CD4-positive, alpha-beta memory T cell (primary cell): ENCODE data around the gene VRK3. TPM values are rescaled to one million over a fixed set of nuclear protein-coding genes. Genes with fewer than 3 reads are reported as not detected.

Source experiments
- CTCF ChIA-PET: fragments of 350-600 bp; sonication (Branson Sonifier 250); formaldehyde crosslinking; loops from one replicate; lab custom pipeline; 2021; ENCODE audit warnings: inconsistent platforms; ENCODE audit not compliant: partially characterized antibody; lab: Charles Lee
- POLR2A ChIA-PET: fragments of 350-600 bp; sonication (Branson Sonifier 250); formaldehyde crosslinking; loops from one replicate; lab custom pipeline; 2021; ENCODE audit not compliant: partially characterized antibody; lab: Charles Lee
- DNase-seq, 5 donors: peaks; one replicate each; pipeline versions ENCODE4 v3.0.0 to v3.0.0-alpha.2; 2020 to 2022; ENCODE audit warnings: mixed read lengths in 1 of 5
- H3K27ac ChIP-seq: one replicate; pipeline ENCODE4 v1.7.0; 2013; ENCODE audit warnings: low read depth, low read length
- H3K27me3 ChIP-seq: 2 replicates; pipeline ENCODE4 v1.7.0; 2013; ENCODE audit warnings: mild to moderate bottlenecking, low read length, moderate library complexity; ENCODE audit not compliant: insufficient read depth
- H3K36me3 ChIP-seq: 2 replicates; pipeline ENCODE4 v1.7.0; 2013; ENCODE audit warnings: mild to moderate bottlenecking, low read length, moderate library complexity; ENCODE audit not compliant: insufficient read depth
- H3K4me1 ChIP-seq: 2 replicates; pipeline ENCODE4 v1.7.0; 2013; ENCODE audit warnings: mild to moderate bottlenecking, low read length, moderate library complexity; ENCODE audit not compliant: insufficient read depth
- H3K4me3 ChIP-seq, 2 donors: one replicate each; pipeline ENCODE4 v1.7.0; 2013; ENCODE audit warnings: low read length in 2 of 2, mild to moderate bottlenecking in 1 of 2
- H3K9me3 ChIP-seq, 2 donors: one replicate each; pipeline ENCODE4 v1.7.0; 2013; ENCODE audit warnings: low read length in 2 of 2, control low read depth in 1 of 2; ENCODE audit not compliant: control insufficient read depth in 1 of 2
- H3K27ac Mint-ChIP-seq, 7 donors: one replicate each; pipeline ENCODE4 v1.8.0; 2020 to 2021; ENCODE audit warnings: mixed read lengths in 7 of 7, mild to moderate bottlenecking in 6 of 7, inconsistent platforms in 3 of 7, moderate library complexity in 3 of 7
- H3K27me3 Mint-ChIP-seq, 2 donors: one replicate each; pipeline ENCODE4 v1.8.0; 2020 to 2021; ENCODE audit warnings: mixed read lengths in 2 of 2
- H3K36me3 Mint-ChIP-seq, 2 donors: one replicate each; pipeline ENCODE4 v1.8.0; 2020 to 2021; ENCODE audit warnings: mixed read lengths in 2 of 2, inconsistent platforms in 1 of 2, mild to moderate bottlenecking in 1 of 2
- H3K4me1 Mint-ChIP-seq, 4 donors: one replicate each; pipeline ENCODE4 v1.8.0; 2020 to 2021; ENCODE audit warnings: mixed read lengths in 4 of 4, mild to moderate bottlenecking in 1 of 4
- H3K4me3 Mint-ChIP-seq, 8 donors: one replicate each; pipeline ENCODE4 v1.8.0; 2020 to 2021; ENCODE audit warnings: mixed read lengths in 8 of 8, mild to moderate bottlenecking in 7 of 8, moderate library complexity in 6 of 8, inconsistent platforms in 3 of 8
- H3K9me3 Mint-ChIP-seq, 8 donors: one replicate each; pipeline ENCODE4 v1.8.0; 2020 to 2021; ENCODE audit warnings: mixed read lengths in 8 of 8, mild to moderate bottlenecking in 5 of 8, inconsistent platforms in 3 of 8, moderate library complexity in 1 of 8
- intact Hi-C: fragments of 100-400 bp; cut with micrococcal nuclease; formaldehyde crosslinking; loops from one replicate; pipeline ENCODE4 v1.15.1; 2023
- polyA plus RNA-seq, 2 donors: library from polyadenylated mRNA; unstranded; fragments of 300-500 nt; fragmentation: Illumina TruSeq; gene quantifications; one replicate each; pipeline ENCODE4 v1.2.3, GENCODE V29; 2021
- total RNA-seq, 2 experiments: library from RNA; stranded (reverse); gene quantifications; one replicate each; pipeline ENCODE4 v1.2.3, GENCODE V29; 2021

The VRK3 gene
- total and polyA plus RNA-seq, 4 experiments from 2014 or later: 85.8 to 114 (median 108) TPM

GRCh38 chr19:49954933-49955332 lies 70.2 kb downstream of the VRK3 start:
- Mint-ChIP-seq H3K36me3 (no peaks in the 10 kb centered on the region), H3K27me3 (peaks cover 5 to 17% of the 10 kb centered on the region in 2 donors), H3K27ac (no peak overlapping the region), H3K4me1 (no peaks in the 10 kb centered on the region), H3K4me3 (no peak overlapping the region), H3K9me3 (peaks cover 0 to 2% (median 0%) of the 10 kb centered on the region in 8 donors)
- Histone ChIP-seq H3K27me3 (no peaks in the 10 kb centered on the region), H3K4me3 (no peak overlapping the region), H3K27ac (no peak overlapping the region), H3K4me1 (no peaks in the 10 kb centered on the region), H3K9me3 (no peaks in the 10 kb centered on the region), H3K36me3 (no peaks in the 10 kb centered on the region)
- no peak for DNase-seq
- intact Hi-C loops: no loop called here
- ChIA-PET POLR2A (no interaction called here), CTCF (interaction anchor here (0.7 to 1.1 kb wide), 2 partner anchors 24 to 31 kb away, joined by 3 read pairs; no protein-coding TSS in a partner anchor)

DNA sequence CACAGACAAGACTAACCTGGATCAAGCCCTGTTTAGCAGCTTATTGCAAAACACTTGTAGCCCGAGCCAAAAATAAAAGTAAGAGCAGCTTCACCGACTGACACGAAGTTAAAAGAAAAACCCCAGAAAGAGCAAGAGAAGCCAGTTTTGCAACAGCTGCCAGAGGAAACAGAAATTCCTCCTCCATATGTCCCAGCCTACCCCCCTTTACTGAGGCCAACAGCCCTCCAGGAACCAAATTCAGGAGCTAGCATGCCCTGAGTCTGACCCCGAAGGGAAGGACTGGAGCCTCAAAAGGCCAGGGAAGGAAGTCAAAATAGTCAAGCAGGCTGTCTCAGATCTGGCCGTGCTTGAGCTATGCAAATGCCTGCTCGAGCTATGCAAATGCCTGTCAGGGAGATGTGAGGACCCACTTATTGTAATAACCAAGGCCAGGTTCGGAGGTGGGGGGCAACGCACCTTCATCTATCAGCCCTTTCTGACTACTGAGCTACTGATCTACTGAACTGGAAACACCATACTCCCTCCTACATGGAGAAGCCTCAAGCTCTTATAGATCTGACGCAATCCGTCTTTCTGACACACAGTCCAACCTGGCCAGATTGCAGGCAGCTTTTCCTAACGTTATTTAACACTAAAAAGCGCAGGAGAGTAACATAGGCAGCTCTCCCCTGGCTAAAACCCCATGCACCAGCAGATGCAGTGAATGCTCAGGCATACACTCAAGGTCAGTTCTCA lies 70.9 kb downstream of the VRK3 start:
- no peak overlapping the region for H3K4me3 ChIP-seq
- H3K4me3 Mint-ChIP-seq: no peak overlapping the region

GRCh38 chr19:49953416-49953815 lies 71.8 kb downstream of the VRK3 start:
- ChIA-PET POLR2A (no interaction called here), CTCF (interaction anchor here (1.2 kb wide), 1 partner anchor 15 kb away, joined by 3 read pairs; no protein-coding TSS in a partner anchor)
- H3K9me3 Mint-ChIP-seq: peaks cover 0 to 2% (median 0%) of the 10 kb centered on the region in 8 donors
- Histone ChIP-seq H3K4me1 (no peaks in the 10 kb centered on the region), H3K27me3 (no peaks in the 10 kb centered on the region), H3K4me3 (no peak overlapping the region), H3K27ac (no peak overlapping the region), H3K9me3 (no peaks in the 10 kb centered on the region), H3K36me3 (no peaks in the 10 kb centered on the region)
- no peak overlapping the region for H3K27ac Mint-ChIP-seq
- no peak for DNase-seq
- H3K27me3 Mint-ChIP-seq: peaks cover 6 to 17% of the 10 kb centered on the region in 2 donors
- intact Hi-C loops: no loop called here
- H3K36me3 Mint-ChIP-seq: no peaks in the 10 kb centered on the region
- H3K4me1 Mint-ChIP-seq: no peaks in the 10 kb centered on the region
- H3K4me3 Mint-ChIP-seq: no peak overlapping the region

More for the DNA sequence above, 70.9 kb downstream of the VRK3 start:
- Histone ChIP-seq H3K27me3 (no peaks in the 10 kb centered on the region), H3K9me3 (no peaks in the 10 kb centered on the region), H3K27ac (no peak overlapping the region), H3K36me3 (no peaks in the 10 kb centered on the region), H3K4me1 (no peaks in the 10 kb centered on the region)
- Mint-ChIP-seq H3K9me3 (peaks cover 0 to 2% (median 0%) of the 10 kb centered on the region in 8 donors), H3K36me3 (no peaks in the 10 kb centered on the region), H3K27ac (peak overlapping the region in 1 of 7 donors; percentile 60), H3K4me1 (no peaks in the 10 kb centered on the region), H3K27me3 (peaks cover 5 to 17% of the 10 kb centered on the region in 2 donors)
- CTCF ChIA-PET: interaction anchor here (0.7 to 1.2 kb wide), 3 partner anchors 16 to 31 kb away, joined by 3 read pairs; no protein-coding TSS in a partner anchor
- DNase-seq: no peak
- intact Hi-C loops: no loop called here
- POLR2A ChIA-PET: no interaction called here

- ChIA-PET POLR2A (no interaction called here), CTCF (interaction anchor here (1.2 kb wide), 1 partner anchor 15 kb away, joined by 3 read pairs; no protein-coding TSS in a partner anchor)
- no peak for DNase-seq
- Mint-ChIP-seq H3K4me1 (no peaks in the 10 kb centered on the region), H3K27me3 (peaks cover 5 to 15% of the 10 kb centered on the region in 2 donors), H3K27ac (no peak overlapping the region), H3K36me3 (no peaks in the 10 kb centered on the region), H3K4me3 (no peak overlapping the region), H3K9me3 (peaks cover 0 to 2% (median 0%) of the 10 kb centered on the region in 8 donors)
- intact Hi-C loops: no loop called here
- H3K27ac ChIP-seq: no peak overlapping the region
- no peaks in the 10 kb centered on the region for H3K9me3 ChIP-seq
- H3K27me3 ChIP-seq: no peaks in the 10 kb centered on the region
- H3K36me3 ChIP-seq: no peaks in the 10 kb centered on the region
- H3K4me3 ChIP-seq: no peak overlapping the region
- H3K4me1 ChIP-seq: no peaks in the 10 kb centered on the region
These were observed 72.3 kb downstream of the VRK3 start for GRCh38 chr19:49952906-49953305.

DNA sequence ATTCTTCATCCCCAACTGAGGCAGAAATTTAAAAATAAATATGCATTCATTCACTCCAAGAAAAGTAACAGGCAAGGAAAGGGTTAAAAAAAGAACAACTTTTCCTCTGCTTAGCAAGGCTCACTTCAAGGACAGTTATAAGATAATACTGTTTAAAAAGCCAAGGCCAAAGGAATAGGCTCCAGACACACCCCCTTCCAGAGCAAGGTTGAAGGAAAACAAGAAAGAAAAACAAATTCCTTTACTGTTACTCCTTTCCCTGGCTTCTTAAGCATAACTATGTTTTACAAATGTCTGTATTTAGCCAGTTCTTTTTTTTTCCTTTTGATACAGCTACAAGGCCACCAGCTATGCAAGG lies 72.7 kb downstream of the VRK3 start:
- Histone ChIP-seq H3K36me3 (no peaks in the 10 kb centered on the region), H3K4me3 (no peak overlapping the region), H3K27ac (no peak overlapping the region), H3K27me3 (no peaks in the 10 kb centered on the region), H3K9me3 (no peaks in the 10 kb centered on the region), H3K4me1 (no peaks in the 10 kb centered on the region)
- ChIA-PET POLR2A (no interaction called here), CTCF (no interaction called here)
- intact Hi-C loops: no loop called here
- no peak overlapping the region for H3K27ac Mint-ChIP-seq
- peaks cover 5 to 15% of the 10 kb centered on the region in 2 donors for H3K27me3 Mint-ChIP-seq
- no peak overlapping the region for H3K4me3 Mint-ChIP-seq
- no peaks in the 10 kb centered on the region for H3K36me3 Mint-ChIP-seq
- peaks cover 0 to 2% (median 0%) of the 10 kb centered on the region in 8 donors for H3K9me3 Mint-ChIP-seq
- no peak for DNase-seq
- no peaks in the 10 kb centered on the region for H3K4me1 Mint-ChIP-seq

- Mint-ChIP-seq H3K27ac (peak overlapping the region in 1 of 7 donors; percentile 35), H3K4me1 (no peaks in the 10 kb centered on the region), H3K36me3 (no peaks in the 10 kb centered on the region), H3K9me3 (peaks cover 0 to 2% (median 0%) of the 10 kb centered on the region in 8 donors), H3K27me3 (peaks cover 5 to 15% of the 10 kb centered on the region in 2 donors), H3K4me3 (no peak overlapping the region)
- intact Hi-C loops: no loop called here
- POLR2A ChIA-PET: no interaction called here
- Histone ChIP-seq H3K4me3 (no peak overlapping the region), H3K4me1 (no peaks in the 10 kb centered on the region), H3K9me3 (no peaks in the 10 kb centered on the region), H3K27me3 (no peaks in the 10 kb centered on the region), H3K27ac (no peak overlapping the region), H3K36me3 (no peaks in the 10 kb centered on the region)
- no peak for DNase-seq
- CTCF ChIA-PET: no interaction called here
These were observed 73.2 kb downstream of the VRK3 start for GRCh38 chr19:49951806-49952478.

DNA sequence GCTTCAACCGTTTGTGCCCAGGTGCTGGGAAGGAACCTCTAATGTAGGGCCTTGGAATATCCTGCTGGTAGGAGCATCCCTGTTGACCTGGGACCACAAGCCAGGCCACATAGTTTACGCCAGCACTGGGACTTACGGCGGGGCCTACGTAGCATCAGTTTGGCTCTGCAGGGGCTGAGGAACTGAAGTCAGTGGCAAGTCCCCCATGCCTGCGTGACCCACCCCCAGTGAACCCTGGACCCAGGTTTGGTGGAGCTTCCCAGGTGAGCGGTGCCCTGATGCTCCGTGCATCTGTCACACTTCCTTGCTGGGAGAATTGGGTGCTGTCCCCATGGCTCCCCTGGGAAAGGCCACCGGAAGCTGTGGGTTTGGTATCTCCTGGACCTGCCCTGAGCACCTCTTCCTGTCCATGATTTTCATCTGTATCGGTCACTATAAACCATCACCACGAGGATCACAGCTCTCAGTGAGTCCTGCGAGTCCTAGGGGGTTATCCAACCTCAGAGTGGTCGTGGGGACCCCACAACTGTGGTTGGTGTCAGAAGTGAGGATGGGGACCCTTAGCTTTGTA lies 74.1 kb downstream of the VRK3 start:
- H3K9me3 ChIP-seq: no peaks in the 10 kb centered on the region
- H3K9me3 Mint-ChIP-seq: peaks cover 0 to 4% (median 0%) of the 10 kb centered on the region in 8 donors
- H3K4me1 Mint-ChIP-seq: no peaks in the 10 kb centered on the region
- DNase-seq: no peak
- ChIA-PET CTCF (interaction anchor here (0.6 to 1.1 kb wide), 2 partner anchors 15 to 34 kb away, joined by 3 read pairs; no protein-coding TSS in a partner anchor), POLR2A (no interaction called here)
- H3K27ac Mint-ChIP-seq: no peak overlapping the region
- no peaks in the 10 kb centered on the region for H3K4me1 ChIP-seq
- intact Hi-C loops: no loop called here
- no peaks in the 10 kb centered on the region for H3K36me3 Mint-ChIP-seq
- H3K27ac ChIP-seq: no peak overlapping the region
- H3K4me3 Mint-ChIP-seq: no peak overlapping the region
- no peak overlapping the region for H3K4me3 ChIP-seq
- H3K36me3 ChIP-seq: no peaks in the 10 kb centered on the region
- peaks cover 8 to 20% of the 10 kb centered on the region in 2 donors for H3K27me3 Mint-ChIP-seq
- H3K27me3 ChIP-seq: no peaks in the 10 kb centered on the region
